Measurements from ENCODE around the gene SH3PXD2A.

DNA sequence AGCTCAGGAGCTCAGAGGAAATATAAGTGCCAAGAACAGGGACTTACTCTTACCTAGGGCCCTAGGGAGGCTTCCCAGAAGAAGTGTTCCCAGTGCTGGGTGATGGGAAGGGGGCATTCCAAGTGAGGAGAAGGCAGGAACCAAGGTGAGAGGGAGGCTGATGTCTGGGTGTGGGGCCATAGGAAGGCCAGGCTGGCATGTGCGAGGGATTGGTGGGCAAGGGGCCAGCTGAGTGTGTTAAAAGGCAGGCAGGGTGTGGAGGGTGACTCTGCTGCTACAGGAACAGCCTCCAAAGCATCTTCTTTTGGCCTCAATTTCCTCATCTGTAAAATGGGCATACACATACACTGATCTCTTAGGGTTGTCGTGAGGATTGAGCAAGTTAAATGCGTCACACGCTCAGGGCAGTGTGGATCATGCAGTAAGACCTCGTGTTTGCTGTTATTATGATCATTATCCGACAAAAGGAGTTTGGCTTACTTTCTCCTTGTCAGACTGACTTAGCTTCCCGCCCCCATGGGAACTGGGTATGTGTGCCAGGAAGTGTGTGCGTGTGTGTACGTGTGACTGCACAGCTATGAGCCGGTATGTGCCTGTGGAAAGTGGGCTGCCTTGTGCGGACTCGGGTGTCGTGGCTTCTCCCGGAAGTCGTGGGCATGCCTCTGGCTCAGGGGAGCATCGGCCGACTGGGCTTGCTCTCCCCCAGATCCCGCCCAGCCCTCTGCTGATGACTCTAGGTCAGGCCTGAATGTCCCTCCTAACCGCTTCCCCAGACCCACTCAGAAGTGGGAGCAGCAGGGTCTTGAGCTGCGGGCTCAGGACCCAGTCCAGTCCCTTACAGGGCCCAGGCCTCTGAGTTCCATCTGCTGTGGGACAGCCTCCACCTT is 302.3 kb downstream of the SH3PXD2A start:
- TF ChIP-seq EZH2 (IDR thresholded peaks at IDR 0.05) = no peak
- TF ChIP-seq, protein P1, sequence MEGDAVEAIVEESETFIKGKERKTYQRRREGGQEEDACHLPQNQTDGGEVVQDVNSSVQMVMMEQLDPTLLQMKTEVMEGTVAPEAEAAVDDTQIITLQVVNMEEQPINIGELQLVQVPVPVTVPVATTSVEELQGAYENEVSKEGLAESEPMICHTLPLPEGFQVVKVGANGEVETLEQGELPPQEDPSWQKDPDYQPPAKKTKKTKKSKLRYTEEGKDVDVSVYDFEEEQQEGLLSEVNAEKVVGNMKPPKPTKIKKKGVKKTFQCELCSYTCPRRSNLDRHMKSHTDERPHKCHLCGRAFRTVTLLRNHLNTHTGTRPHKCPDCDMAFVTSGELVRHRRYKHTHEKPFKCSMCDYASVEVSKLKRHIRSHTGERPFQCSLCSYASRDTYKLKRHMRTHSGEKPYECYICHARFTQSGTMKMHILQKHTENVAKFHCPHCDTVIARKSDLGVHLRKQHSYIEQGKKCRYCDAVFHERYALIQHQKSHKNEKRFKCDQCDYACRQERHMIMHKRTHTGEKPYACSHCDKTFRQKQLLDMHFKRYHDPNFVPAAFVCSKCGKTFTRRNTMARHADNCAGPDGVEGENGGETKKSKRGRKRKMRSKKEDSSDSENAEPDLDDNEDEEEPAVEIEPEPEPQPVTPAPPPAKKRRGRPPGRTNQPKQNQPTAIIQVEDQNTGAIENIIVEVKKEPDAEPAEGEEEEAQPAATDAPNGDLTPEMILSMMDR (IDR thresholded peaks at IDR 0.05) = no peak
- no peak for TF ChIP-seq EZH2phosphoT487 (IDR thresholded peaks at IDR 0.05)

All from neural progenitor cell (in vitro differentiated cells).